Body of pancreas (tissue), 4 donors: ENCODE results near the gene DR1.

ENCODE experiments used
- POLR2A ChIP-seq, 3 donors: fragments of 450-650 bp; IDR thresholded peaks; one replicate each; pipeline ENCODE4 v1.6.1; 2016; ENCODE audit warnings: antibody characterized with exemption in 3 of 3, mild to moderate bottlenecking in 2 of 3
- TF ChIP-seq, protein P1 (sequence below), 7 experiments: fragments of 450-650 bp in 4 of 7; fragments of 200-600 bp in 3 of 7; sonication (generic) in 3 of 7; IDR thresholded peaks; one replicate each; pipeline ENCODE4 v1.5.1; 2016 to 2019; ENCODE audit warnings: antibody characterized with exemption in 7 of 7

DNA sequence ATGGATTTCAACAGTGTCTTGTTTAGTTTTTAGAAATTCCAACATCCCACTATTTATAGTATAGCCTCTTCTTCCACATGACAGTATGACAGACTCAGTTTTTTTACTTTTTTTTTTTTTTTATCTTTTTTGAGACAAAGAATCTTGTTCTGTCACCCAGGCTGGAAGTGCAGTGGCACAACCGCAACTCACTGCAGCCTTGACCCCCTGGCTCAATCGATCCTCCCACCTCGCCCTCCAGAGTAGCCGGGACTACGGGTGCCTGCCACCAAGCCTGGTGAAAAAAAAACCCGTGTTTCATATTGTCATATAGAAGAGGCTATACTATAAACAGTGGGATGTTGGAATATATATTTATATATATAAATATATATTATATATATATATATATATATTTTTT, 1.2 kb upstream of the DR1 start:
- no peak for TF ChIP-seq POLR2A (IDR thresholded peaks at IDR 0.05)
- TF ChIP-seq, protein P1, sequence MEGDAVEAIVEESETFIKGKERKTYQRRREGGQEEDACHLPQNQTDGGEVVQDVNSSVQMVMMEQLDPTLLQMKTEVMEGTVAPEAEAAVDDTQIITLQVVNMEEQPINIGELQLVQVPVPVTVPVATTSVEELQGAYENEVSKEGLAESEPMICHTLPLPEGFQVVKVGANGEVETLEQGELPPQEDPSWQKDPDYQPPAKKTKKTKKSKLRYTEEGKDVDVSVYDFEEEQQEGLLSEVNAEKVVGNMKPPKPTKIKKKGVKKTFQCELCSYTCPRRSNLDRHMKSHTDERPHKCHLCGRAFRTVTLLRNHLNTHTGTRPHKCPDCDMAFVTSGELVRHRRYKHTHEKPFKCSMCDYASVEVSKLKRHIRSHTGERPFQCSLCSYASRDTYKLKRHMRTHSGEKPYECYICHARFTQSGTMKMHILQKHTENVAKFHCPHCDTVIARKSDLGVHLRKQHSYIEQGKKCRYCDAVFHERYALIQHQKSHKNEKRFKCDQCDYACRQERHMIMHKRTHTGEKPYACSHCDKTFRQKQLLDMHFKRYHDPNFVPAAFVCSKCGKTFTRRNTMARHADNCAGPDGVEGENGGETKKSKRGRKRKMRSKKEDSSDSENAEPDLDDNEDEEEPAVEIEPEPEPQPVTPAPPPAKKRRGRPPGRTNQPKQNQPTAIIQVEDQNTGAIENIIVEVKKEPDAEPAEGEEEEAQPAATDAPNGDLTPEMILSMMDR (IDR thresholded peaks at IDR 0.05), result no peak
